ENCODE data around the gene ADD1.
A peak's percentile ranks its signal among the peaks of the same experiment; 100 is the strongest.
"Not testable (repeated sequence)": the region's sequence is repeated elsewhere in the genome, so short reads cannot be mapped to it uniquely, and the experiment has no call there.

The ADD1 gene

DNA sequence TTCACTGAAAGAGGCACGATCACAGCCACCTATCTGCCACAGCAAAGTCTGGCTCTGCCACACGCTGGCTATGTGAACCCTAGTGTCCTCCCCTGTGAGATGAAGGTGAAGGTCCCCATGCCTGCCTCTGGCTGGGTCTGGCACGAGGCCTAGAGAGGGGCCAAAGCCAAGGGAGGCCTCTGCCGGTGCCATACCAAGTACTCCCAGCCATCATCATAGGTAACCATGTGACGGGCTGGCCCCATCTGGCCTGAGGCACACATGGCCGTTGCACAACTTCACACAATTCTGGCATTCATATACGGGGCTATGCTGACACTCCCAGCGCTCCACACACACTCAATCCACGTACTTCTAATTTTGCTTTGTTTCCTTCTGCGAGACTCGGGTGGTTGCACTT, 104.3 kb downstream of the ADD1 start:
- H3K36me3 ChIP-seq (ENCODE audit: insufficient read depth, low read length), result peaks cover 47% of the 10 kb centered on the region
- no peaks in the 10 kb centered on the region for H3K4me1 ChIP-seq (ENCODE audit: insufficient read depth, low read length)
- H3K9ac ChIP-seq (ENCODE audit: low read depth, low read length), result no peak overlapping the region
- H3K9me3 ChIP-seq (ENCODE audit: control insufficient read depth, insufficient read depth, low read length), result no peaks in the 10 kb centered on the region

DNA sequence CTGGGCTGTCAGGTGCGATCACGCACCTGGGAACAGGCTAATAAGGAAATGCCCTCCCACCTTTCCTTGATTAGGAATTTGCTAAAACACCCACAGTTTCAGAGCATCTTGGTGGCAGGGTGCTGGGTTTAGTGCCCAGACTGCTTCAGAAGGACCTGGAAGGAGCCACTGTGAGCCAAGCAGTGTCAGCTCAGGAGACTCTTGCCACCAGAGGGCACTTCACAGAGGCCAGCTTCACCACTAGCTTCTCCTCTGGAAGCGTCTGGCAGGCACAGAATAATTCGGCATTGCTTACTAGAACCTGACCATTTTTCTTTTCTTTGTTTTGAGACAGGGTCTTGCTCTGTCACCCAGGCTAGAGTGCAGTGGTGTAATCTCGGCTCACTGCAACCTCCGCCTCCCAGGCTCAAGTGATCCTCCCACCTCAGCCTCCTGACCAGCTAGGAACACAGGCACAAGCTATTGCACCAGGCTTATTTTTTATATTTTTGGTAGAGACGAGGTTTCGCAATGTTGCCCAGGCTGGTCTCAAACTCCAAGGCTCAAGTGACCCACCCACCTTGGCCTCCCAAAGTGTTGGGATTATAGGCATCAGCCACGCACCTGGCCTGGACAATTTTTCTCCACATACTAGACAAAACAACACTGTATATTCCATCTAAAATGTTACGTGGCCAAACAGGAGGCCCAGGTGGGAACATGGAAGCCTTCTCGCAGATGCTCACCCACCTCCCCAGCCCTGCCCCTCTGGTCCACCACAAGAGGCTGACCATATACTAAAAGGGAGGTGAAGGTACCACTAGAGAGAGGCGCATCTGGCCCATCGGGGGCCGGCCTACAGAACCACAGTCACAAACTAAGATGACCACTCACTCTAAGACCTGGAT, 105.5 kb downstream of the ADD1 start:
- no peak overlapping the region for H3K9ac ChIP-seq (ENCODE audit: low read depth, low read length)
- no peaks in the 10 kb centered on the region; the same call in 1 of the 2 replicates for H3K9me3 ChIP-seq (ENCODE audit: control insufficient read depth, insufficient read depth, low read length)
- H3K4me1 ChIP-seq (ENCODE audit: insufficient read depth, low read length), result no peaks in the 10 kb centered on the region
- H3K36me3 ChIP-seq (ENCODE audit: insufficient read depth, low read length), result peaks cover 54% of the 10 kb centered on the region

DNA sequence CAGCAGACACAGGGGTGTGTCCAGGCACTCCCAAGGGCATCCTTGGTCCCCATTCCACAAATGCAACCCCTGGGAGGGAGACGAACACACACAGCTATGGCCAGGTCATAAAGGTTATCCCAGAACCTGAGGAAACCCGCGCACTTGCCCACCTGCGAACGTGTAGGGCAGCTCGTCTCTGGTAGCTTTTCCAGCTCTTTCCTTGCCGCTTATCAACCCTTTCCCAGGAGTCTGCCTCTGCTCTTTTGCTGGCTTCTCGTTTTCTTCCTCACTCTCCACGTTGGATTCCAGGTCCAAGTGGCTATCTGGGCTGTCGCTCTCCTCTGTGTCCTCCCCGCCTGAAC, 106.1 kb downstream of the ADD1 start:
- Histone ChIP-seq H3K9ac (ENCODE audit: low read depth, low read length) (no peak overlapping the region), H3K36me3 (ENCODE audit: insufficient read depth, low read length) (peaks cover 60% of the 10 kb centered on the region), H3K9me3 (ENCODE audit: control insufficient read depth, insufficient read depth, low read length) (peaks cover 3% of the 10 kb centered on the region; the same call in 1 of the 2 replicates), H3K4me1 (ENCODE audit: insufficient read depth, low read length) (no peaks in the 10 kb centered on the region)

DNA sequence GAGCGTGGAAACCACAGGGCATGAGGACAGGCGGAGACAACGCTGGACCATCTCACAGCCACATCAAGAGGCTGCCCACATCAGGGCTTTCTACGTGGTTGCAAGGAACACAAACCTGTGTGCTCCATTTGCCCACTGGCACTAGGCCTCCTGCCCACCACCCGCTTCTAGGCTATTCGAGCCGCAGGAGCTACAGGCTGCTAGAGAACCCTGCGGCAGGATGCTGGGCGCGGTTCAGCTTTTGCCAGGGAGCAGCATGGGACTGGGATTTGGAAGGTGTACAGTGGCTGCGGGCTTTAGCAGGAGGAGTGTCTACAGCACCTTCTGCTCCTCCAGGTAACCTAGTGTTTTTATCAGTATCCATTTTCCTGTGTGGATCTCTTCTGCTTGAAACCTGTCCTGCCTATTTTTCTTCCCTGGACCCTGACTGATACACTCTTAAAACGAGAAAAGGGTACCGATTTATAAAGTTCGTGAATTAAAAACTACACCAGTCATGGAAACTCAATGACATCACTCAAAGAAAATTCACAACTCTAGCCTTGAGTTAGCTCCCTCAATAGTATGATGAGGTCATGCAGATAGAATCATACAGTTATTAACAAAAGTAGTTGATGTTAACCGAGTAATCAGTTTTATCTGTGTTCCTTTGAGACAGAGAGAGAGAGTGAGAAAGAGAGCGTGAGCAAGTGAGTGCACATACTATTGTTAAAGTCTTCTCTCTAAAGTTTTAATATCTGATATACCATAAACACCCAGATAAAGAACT, 106.8 kb downstream of the ADD1 start:
- H3K4me1 ChIP-seq (ENCODE audit: insufficient read depth, low read length), result no peaks in the 10 kb centered on the region
- peaks cover 55% of the 10 kb centered on the region for H3K36me3 ChIP-seq (ENCODE audit: insufficient read depth, low read length)
- H3K9me3 ChIP-seq (ENCODE audit: control insufficient read depth, insufficient read depth, low read length), result peaks cover 3% of the 10 kb centered on the region; the same call in 1 of the 2 replicates
- no peak overlapping the region for H3K9ac ChIP-seq (ENCODE audit: low read depth, low read length)

DNA sequence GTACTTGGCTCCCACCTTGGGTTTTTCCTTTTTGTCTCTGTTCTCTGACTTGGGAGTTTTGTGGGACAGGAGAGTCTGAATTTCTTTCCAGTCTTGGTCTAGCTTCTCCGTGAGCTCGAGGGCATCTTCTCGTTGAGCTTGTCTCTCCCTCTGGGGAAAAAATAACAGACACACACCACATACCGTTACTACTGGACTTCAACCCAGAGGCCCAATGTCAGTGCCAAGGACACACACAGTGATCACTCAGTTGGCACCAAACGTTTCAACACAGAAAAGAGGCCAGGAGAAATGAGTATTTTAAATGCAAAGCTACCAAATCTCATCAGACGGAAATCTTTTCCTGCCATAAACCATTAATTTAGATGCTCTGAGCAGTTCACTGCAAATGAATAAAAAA, 109.9 kb downstream of the ADD1 start:
- Histone ChIP-seq H3K36me3 (ENCODE audit: insufficient read depth, low read length) (peaks cover 61% of the 10 kb centered on the region), H3K4me1 (ENCODE audit: insufficient read depth, low read length) (no peaks in the 10 kb centered on the region), H3K9ac (ENCODE audit: low read depth, low read length) (no peak overlapping the region), H3K9me3 (ENCODE audit: control insufficient read depth, insufficient read depth, low read length) (peaks cover 18% of the 10 kb centered on the region)

DNA sequence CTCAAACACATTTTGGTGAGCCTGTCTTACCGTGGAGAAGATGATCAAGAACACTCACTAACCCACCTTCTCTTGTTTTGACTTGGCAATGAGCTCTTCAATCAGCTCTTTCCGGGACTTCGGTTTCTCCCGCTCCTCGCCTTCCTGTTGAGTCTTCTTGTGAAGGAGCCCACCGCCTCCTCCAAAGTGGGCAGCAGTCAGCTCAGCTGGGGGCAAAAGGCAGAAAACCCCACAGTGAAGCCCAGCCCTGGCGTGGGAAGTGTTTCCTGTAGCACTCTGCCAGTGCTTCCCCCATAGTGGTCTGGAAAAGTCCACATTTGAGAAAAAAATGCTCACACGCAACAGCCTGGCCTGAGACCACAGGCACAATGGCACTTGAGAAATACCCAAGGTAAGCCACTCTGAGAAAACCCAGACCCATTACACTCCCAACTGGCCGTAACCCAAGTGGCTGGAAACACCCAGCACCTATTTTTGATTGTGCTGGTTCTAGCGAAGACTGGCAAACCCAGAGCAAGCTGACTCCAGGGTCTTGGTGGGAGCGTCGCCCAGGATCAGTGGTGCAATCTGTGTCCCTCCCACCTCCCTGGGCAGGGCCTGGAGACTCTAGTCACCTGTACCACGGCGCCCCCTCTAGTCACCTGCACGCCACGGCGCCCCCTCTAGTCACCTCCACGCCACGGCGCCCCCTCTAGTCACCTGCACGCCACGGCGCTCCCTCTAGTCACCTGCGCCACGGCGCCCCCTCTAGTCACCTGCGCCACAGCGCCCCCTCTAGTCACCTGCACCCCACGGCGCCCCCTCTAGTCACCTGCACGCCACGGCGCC, 110.9 kb downstream of the ADD1 start:
- Histone ChIP-seq H3K36me3 (ENCODE audit: insufficient read depth, low read length) (peaks cover 52% of the 10 kb centered on the region), H3K9ac (ENCODE audit: low read depth, low read length) (no peak overlapping the region), H3K4me1 (ENCODE audit: insufficient read depth, low read length) (no peaks in the 10 kb centered on the region), H3K9me3 (ENCODE audit: control insufficient read depth, insufficient read depth, low read length) (peaks cover 18% of the 10 kb centered on the region)

DNA sequence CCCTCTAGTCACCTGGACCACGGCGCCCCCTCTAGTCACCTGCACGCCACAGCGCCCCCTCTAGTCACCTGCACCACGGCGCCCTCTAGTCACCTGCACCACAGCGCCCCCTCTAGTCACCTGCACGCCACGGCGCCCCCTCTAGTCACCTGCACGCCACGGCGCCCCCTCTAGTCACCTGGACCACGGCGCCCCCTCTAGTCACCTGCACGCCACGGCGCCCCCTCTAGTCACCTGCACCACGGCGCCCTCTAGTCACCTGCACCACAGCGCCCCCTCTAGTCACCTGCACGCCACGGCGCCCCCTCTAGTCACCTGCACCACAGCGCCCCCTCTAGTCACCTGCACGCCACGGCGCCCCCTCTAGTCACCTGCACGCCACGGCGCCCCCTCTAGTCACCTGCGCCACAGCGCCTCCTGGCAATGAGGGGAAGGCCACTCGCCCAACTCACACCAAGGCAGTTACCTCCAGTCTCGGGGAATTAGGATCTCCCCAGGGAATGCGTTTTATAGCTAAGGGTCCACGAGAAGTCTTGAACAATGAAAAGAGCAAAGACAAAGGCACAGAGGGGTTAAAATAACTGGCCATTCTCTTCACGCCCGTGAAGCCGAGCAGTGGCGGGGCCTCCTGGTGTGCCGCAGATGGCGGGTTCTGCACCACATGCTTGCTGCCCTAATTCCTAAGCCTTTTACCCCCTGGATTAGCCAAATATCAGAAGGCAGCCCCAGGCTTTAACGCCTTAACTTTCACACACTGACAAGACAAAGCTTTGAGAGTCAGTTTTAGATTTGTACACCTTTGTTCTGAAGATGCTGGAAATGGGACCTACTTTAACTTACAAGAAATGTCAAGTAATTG, 111.8 kb downstream of the ADD1 start:
- H3K36me3 ChIP-seq (ENCODE audit: insufficient read depth, low read length), result peaks cover 45% of the 10 kb centered on the region

DNA sequence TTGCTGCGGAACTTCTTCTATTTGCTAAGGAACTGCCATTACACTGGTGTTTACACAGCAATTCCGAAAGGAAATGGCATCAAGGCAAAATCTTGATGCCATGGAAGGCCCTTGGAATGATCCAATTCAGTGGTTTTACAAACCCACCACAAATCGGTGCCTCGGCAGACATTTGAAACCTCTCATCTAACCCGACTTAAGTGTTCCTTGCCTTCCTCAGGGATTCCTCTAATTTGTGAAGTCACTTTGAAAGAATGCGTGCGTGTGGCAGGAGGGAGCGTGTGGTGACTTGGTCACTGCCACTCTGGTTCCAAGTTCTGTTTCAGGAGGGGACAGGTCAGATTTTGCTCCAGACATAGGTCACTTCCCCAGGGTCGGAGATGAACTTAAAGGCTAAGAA, 114.8 kb downstream of the ADD1 start:
- Histone ChIP-seq H3K4me1 (ENCODE audit: insufficient read depth, low read length) (no peaks in the 10 kb centered on the region), H3K9ac (ENCODE audit: low read depth, low read length) (no peak overlapping the region), H3K36me3 (ENCODE audit: insufficient read depth, low read length) (peaks cover 33% of the 10 kb centered on the region), H3K9me3 (ENCODE audit: control insufficient read depth, insufficient read depth, low read length) (peaks cover 18% of the 10 kb centered on the region)

More for the DNA sequence above, 111.8 kb downstream of the ADD1 start:
- not testable (repeated sequence) for H3K9ac ChIP-seq (ENCODE audit: low read depth, low read length); H3K4me1 ChIP-seq (ENCODE audit: insufficient read depth, low read length)
- H3K9me3 ChIP-seq (ENCODE audit: control insufficient read depth, insufficient read depth, low read length), result peaks cover 18% of the 10 kb centered on the region

DNA sequence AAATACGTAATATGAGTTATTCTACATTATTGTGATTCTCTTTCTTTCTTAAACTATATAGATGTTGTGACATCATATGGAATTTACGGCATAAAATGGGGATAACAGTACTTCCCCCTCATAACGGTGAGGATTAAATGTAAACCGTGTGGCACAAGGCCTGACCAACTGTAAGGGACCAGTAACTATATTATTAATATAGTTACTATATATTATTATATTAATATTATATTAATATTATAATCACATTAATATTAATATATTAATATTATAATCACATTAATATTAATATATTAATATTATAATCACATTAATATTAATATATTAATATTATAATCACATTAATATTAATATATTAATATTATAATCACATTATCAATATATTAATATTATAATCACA, 116.8 kb downstream of the ADD1 start:
- H3K9ac ChIP-seq (ENCODE audit: low read depth, low read length); H3K4me1 ChIP-seq (ENCODE audit: insufficient read depth, low read length): not testable (repeated sequence)
- H3K36me3 ChIP-seq (ENCODE audit: insufficient read depth, low read length), result peaks cover 21% of the 10 kb centered on the region
- peaks cover 15% of the 10 kb centered on the region for H3K9me3 ChIP-seq (ENCODE audit: control insufficient read depth, insufficient read depth, low read length)

DNA sequence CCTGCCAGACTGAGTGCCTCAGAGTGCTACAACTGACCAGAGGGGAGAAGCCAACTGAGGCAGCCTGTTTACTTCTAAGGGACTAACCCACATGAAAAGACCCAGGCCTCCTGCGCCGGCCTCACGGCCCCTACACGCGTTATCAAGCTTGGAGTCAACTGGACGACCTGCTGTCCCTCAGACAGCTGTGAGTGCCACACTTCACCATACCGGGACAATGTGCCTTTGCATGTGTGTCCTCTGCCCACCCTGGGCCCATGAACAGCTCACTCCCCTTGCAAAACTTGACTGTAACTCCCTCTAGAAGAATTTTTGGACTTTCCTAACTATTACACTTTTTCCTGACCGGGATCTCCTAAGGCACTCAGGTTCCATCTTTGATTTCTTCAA, 117.8 kb downstream of the ADD1 start:
- peaks cover 7% of the 10 kb centered on the region for H3K9me3 ChIP-seq (ENCODE audit: control insufficient read depth, insufficient read depth, low read length)
- H3K4me1 ChIP-seq (ENCODE audit: insufficient read depth, low read length), result no peaks in the 10 kb centered on the region
- H3K9ac ChIP-seq (ENCODE audit: low read depth, low read length), result no peak overlapping the region
- H3K36me3 ChIP-seq (ENCODE audit: insufficient read depth, low read length), result peaks cover 11% of the 10 kb centered on the region

DNA sequence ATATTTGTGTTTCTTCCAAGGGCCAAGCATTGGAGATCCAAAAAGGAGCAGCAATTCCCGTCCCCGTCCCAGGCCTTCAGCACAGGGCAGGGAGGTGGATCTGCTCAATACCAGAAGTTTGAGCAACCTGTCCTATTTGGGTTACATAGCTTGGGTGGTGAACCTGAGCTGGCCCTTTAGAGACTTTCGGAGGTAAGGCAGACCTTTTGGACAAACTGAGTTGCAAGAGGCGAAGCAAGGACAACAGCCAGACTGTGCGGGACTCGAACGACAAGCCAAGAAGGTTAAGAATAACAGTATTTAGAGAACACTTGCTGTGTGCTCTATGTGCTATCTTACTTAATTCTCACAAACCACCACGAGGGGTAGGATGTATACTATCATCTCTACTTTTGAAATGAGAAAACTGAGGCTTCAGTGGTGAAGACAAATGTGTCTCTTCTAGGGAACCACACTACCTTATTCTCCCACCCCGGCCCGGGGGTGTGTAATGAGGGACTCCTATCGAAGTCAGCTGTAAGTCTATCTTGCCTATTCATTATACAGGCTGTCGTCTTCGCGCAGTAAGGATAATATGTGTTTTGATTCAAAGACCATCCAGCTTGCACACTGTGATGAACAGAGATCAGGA, 118.3 kb downstream of the ADD1 start:
- Histone ChIP-seq H3K36me3 (ENCODE audit: insufficient read depth, low read length) (peaks cover 6% of the 10 kb centered on the region), H3K4me1 (ENCODE audit: insufficient read depth, low read length) (no peaks in the 10 kb centered on the region), H3K9ac (ENCODE audit: low read depth, low read length) (peak overlapping the region; percentile 78)

DNA sequence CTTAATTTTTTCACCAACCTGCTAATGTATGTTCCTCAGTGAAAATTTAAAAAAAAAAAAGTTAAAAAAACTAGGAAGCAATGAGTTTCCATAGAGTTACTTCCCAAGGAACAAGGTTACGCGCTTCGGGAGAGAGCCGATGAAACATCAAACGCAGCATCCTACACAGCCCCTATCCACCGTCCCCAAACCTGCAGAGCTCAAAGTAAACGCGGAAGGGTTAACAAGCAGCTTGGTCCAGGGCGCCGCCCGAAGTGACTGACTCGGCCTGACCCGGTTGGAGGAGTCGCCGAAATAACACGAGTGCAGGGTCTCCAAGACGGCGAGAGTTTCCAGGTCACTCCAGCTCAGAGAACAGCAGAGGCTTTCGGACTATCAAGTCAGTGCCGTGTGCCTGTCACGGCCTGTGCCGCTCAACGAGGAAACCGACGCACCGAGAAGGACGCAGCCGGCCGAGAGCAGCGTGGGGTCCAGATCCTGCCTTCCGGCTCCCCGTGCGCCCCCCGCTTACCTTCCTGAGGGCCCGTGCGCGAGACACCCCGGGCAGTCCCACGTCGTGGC, 119.0 kb downstream of the ADD1 start:
- Histone ChIP-seq H3K9ac (ENCODE audit: low read depth, low read length) (peak overlapping the region; percentile 78), H3K4me1 (ENCODE audit: insufficient read depth, low read length) (no peaks in the 10 kb centered on the region), H3K9me3 (ENCODE audit: control insufficient read depth, insufficient read depth, low read length) (no peaks in the 10 kb centered on the region), H3K36me3 (ENCODE audit: insufficient read depth, low read length) (peaks cover 1% of the 10 kb centered on the region)

More for the DNA sequence above, 118.3 kb downstream of the ADD1 start:
- peaks cover 4% of the 10 kb centered on the region; the same call in 1 of the 2 replicates for H3K9me3 ChIP-seq (ENCODE audit: control insufficient read depth, insufficient read depth, low read length)
